ENCODE data around the gene ABCB6.

ABCB6 gene

GRCh38 chr2:219245148-219245898 lies 26.6 kb upstream of the ABCB6 start, which contains the start of the genes GLB1L and STK16:
GLB1L (minus strand) TSS chr2:219245444; CDS start chr2:219243573, 1,871 bp downstream.
STK16 (plus strand) TSS chr2:219245479; CDS start chr2:219246000, 521 bp downstream.
- peak; percentile 84 for DNase-seq

GRCh38 chr2:219244789-219245147 lies 26.0 kb upstream of the ABCB6 start:
- DNase-seq = no peak

- DNase-seq = no peak
These were observed 24.6 kb upstream of the ABCB6 start for GRCh38 chr2:219243291-219243761.

- DNase-seq = no peak
These were observed 15.6 kb upstream of the ABCB6 start for GRCh38 chr2:219234331-219234730.

- DNase-seq = peak; percentile 38
These were observed 11.3 kb upstream of the ABCB6 start for GRCh38 chr2:219230059-219230540.

DNA sequence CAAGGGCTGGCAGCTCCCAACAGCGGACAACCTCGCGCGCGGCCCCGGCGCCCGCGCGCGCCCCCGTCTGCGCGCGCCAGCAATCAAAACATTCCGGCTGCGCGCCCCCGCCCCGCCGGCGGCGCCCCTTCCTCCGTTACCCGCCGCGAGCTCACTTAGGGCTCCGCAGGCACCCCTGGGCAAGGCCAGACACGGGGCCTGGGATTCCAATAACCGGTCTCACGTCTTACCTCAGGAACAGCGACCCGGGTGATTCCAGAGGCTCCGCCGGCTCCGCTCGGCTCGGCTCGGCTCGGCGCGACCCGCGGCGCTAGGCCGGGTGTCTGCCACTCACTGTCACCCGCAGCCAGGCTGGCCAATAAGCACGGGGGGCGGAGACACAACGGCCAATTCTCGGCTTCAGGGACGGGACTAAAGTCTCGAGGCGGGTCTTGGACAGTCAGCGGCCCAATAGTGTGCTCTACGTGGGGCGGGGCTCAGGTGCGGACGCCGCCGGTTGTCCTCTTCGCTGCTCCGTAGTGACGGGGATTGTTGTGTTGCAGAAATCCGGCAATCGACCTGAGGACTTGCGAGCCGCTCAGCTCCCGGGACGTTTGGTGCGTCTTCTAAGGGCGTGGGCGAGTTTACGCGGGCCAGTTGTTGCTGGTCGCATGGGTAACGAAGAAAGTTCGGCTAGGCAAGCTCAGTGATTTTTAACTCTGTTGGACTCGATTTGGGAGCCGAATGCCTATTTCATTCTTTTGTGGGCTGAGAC lies 10.7 kb upstream of the ABCB6 start, which contains the start of the genes ANKZF1 and ATG9A:
Gene ANKZF1 (plus strand): TSS at position 502 of the 754 bp plus-strand sequence. CDS start 452 bp downstream, outside the sequence.
Gene ATG9A (minus strand): TSS at position 332 of the 754 bp plus-strand sequence. CDS start 1,612 bp downstream, outside the sequence.
- peak; percentile 99 for DNase-seq

- no peak for DNase-seq
These were observed 10.2 kb upstream of the ABCB6 start for GRCh38 chr2:219228911-219229304.

GRCh38 chr2:219228041-219228910 lies 9.5 kb upstream of the ABCB6 start:
- no peak for DNase-seq

- no peak for DNase-seq
These were observed 6.6 kb upstream of the ABCB6 start for GRCh38 chr2:219225350-219225749.

- no peak for DNase-seq
These were observed 5.3 kb upstream of the ABCB6 start for GRCh38 chr2:219223831-219224610.

DNA sequence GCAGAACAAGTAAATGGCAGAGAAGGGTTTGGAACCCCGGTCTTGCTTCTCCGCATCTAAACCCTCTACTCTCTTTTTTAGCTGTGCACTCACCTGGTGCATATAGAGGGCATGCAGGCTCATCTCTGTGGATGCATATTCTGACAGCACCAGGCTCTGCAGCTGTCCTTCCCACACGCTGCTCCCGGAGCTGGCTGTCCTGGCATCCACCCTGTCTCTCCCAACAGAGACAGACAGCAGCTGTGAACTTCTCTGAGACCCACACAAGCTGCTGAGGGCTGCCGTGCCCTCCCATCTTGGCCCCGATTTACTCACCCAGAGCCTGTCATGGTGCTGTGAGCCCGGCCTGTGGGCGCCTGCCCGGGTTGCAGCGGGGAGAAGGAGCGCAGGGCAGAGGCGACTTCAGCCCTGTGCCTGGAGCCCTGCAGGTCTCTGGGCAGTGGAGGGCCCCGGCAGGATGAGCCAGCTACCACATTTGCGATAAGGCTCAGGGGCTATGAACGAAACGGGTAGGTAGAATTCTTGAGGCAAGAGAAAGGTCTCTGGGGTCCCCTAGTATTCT lies 3.3 kb upstream of the ABCB6 start:
- DNase-seq = no peak

GRCh38 chr2:219220652-219221402 lies 2.1 kb upstream of the ABCB6 start:
- no peak for DNase-seq

DNA sequence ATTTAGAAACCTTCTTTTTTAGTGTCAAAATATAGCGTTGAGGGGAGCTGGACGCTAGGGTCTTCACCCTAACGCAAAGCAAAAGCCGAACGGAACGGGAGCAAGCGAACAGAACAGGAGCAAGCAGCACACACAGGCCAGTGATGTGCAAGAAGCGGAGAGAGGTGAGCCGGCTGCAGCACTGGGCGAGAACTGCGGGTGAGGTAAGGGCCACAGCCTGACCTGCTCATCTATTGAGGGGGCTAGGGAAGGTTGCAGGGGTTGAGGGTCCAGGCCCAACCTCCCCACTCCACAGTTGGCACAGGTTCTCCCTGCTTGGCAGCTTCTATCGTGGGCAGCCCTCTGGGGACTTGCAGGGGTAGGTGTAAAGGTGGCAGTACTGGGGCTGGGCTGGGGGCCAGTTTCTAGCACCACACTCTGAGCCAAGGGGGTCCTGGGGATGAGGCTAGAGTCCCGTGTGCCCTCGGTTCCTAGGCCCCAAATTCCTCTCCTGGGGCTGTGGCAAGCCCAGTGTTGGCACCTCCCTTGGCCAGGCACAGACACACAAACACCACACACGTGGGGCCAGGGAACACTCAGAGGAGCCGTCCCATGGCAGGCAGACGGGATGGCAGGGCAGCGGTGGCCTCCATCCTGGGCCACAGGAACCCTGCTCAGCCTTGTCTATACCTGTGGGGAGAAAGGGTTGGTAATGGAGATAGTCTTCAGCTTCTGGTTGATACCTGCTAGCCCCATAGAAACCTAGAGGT lies 1.2 kb upstream of the ABCB6 start:
- DNase-seq = no peak

- peak; percentile 17 for DNase-seq
These were observed 484 bp downstream of the ABCB6 start for GRCh38 chr2:219218217-219218731.

GRCh38 chr2:219216535-219216915 lies 2.2 kb downstream of the ABCB6 start:
- no peak for DNase-seq

DNA sequence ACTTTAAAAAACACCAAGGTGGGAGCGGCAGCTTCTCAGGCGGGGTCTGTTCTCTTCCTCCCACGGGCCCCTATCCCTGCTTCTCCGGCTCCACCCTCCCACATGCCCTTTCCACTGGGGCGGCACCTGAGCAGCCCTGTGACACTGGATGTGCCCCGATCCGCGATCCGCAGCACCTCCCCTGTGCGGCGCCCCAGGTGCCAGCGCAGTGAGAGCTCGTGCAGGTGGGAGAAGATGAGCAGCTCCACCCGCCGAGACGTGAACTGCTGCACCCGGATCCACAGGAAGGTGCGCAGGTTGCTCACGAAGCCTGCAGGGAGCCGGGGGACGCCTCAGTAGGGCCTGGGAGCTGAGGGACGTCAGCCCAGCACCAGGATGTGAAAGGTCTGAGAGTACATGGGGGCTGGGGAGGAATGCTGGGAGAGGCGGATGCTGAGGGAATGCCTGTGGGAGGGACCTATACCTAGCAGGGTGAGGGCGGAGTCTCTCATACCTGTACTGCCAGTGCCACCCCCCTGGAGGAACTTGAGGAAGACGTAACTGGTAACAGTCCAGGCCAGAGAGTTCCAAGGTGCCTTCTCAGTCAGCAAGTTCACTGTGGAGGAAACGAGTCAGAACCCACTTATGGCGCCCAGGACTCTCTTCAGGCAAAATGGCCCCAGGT lies 2.8 kb downstream of the ABCB6 start:
- no peak for DNase-seq

DNA sequence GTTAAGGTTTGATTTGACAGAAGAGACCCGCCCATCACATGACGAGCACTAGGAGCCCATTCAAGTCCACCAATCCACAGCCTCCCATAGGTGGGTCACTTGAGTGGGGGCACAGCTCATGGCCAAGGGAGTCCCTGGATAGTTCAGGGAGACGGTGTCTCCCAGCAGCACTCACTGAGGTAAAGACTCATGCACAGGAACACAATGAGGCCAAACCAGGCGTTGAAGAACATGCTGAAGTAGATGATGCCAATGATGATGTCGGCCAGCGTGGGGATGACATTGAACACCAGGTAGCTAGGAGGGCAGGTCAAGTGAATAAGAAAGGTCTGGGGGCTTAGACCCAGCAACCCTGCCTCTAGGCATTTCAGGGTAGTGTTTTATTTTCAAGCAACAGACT lies 4.0 kb downstream of the ABCB6 start:
- DNase-seq = no peak

- DNase-seq = no peak
These were observed 4.6 kb downstream of the ABCB6 start for GRCh38 chr2:219214141-219214540.

DNA sequence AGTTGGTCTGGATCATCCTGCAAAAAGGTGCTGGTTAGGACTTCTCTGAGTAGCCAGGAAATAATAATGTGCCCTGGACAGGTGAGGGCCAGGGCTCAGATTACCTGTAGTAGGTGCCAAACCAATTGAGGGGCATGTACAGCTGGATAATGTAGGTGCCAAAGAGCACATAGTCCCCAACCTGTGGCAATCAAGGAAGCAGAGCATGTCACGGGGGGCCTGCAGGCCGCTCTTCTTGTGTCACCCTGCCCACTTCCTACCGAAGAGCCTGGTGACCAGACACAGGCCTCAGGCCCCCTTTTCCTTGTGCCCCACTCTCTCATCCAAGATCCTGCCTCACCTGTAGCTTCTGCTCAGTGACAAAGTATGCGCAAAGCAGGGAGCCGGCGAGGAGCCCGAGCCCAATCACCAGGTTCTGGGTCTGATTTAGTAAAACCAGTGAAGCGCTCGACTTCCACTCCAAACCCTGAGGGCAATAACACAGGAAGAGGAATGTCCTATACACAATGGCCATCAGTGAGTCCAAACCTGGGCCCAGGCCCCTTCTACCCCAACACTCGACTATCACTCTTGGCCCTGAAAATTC lies 5.2 kb downstream of the ABCB6 start:
- DNase-seq = no peak
